ENCODE results near the gene PRRG3. TPM values are rescaled to one million over a fixed set of nuclear protein-coding genes. Genes with fewer than 3 reads are reported as not detected.
"Not testable (repeated sequence)": the region's sequence is repeated elsewhere in the genome, so short reads cannot be mapped to it uniquely, and the experiment has no call there.

Gene PRRG3
- total RNA-seq, 1 donor from 2014 or later: 0.98 TPM

DNA sequence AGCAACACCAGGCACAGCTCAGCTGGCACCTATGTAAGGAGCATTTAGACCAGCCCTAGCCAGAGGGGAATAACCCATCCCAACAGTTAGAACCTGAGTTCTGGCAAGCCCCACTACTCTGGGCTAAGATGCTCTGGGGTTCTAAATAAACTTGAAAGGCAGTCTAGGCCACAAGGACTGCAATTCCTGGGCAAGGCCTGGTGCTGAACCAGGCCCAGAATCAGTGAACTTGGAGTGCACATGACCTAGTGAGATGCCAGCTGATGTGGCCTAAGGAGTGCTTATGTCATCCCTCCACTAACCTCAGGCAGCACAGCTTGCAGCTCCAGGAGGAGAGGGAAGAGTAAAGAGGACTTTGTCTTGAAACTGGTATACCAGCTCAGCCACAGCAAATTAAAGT is 7.6 kb upstream of the PRRG3 start:
- TF ChIP-seq POLR2AphosphoS5 (IDR thresholded peaks at IDR 0.05; ENCODE audit: insufficient read depth in 1 of 2, low read depth in 1 of 2) (no peak), CTCF (IDR thresholded peaks at IDR 0.05) (no peak), POLR2A (IDR thresholded peaks at IDR 0.05) (no peak)
- H3K27ac ChIP-seq: no peak overlapping the region
- no peaks in the 10 kb centered on the region for H3K36me3 ChIP-seq
- H3K27me3 ChIP-seq: no peaks in the 10 kb centered on the region
- no peaks in the 10 kb centered on the region for H3K9me3 ChIP-seq
- intact Hi-C loops (cut with DNase I): no loop called here
- H3K4me1 ChIP-seq: no peaks in the 10 kb centered on the region
- H3K4me3 ChIP-seq: no peak overlapping the region
- DNase-seq (ENCODE audit: extremely low spot score in 2 of 2): no peak

DNA sequence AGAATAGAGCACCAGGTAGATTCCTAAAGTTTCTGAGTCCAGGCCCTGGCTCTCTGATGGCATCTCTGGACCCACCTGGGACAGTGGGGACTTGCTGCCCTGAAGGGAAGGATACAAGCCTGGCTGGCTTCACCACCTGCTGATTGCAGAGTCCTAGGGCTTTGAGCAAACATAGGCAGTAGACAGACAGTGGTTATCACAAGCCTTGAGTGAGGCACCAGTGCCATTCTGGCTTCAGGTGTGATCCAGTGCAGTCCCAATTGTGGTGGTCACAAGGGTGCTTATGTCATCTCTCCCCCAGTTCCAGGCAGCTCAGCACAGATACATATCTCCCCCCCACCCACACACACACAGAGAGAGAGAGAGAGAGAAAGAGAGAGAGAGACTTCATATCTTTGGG is 6.6 kb upstream of the PRRG3 start:
- Histone ChIP-seq H3K4me3 (no peak overlapping the region), H3K27me3 (no peaks in the 10 kb centered on the region), H3K36me3 (no peaks in the 10 kb centered on the region), H3K4me1 (no peaks in the 10 kb centered on the region), H3K9me3 (no peaks in the 10 kb centered on the region), H3K27ac (no peak overlapping the region)
- DNase-seq (ENCODE audit: extremely low spot score in 2 of 2): no peak
- intact Hi-C loops (cut with DNase I): no loop called here
- TF ChIP-seq CTCF (IDR thresholded peaks at IDR 0.05): no peak

GRCh38 chrX:151692825-151693224 is 2.4 kb upstream of the PRRG3 start:
- Histone ChIP-seq H3K27me3 (no peaks in the 10 kb centered on the region), H3K27ac (no peak overlapping the region), H3K4me3 (no peak overlapping the region), H3K9me3 (no peaks in the 10 kb centered on the region), H3K36me3 (no peaks in the 10 kb centered on the region), H3K4me1 (peaks cover 11% of the 10 kb centered on the region)
- TF ChIP-seq POLR2AphosphoS5 (IDR thresholded peaks at IDR 0.05; ENCODE audit: insufficient read depth in 1 of 2, low read depth in 1 of 2) (no peak), POLR2A (IDR thresholded peaks at IDR 0.05) (no peak), CTCF (IDR thresholded peaks at IDR 0.05) (no peak)
- DNase-seq (ENCODE audit: extremely low spot score in 2 of 2): no peak
- intact Hi-C loops (cut with DNase I): no loop called here

- TF ChIP-seq CTCF (IDR thresholded peaks at IDR 0.05) (no peak), POLR2A (IDR thresholded peaks at IDR 0.05) (no peak), POLR2AphosphoS5 (IDR thresholded peaks at IDR 0.05; ENCODE audit: insufficient read depth in 1 of 2, low read depth in 1 of 2) (no peak)
These were observed 1.1 kb upstream of the PRRG3 start for GRCh38 chrX:151694121-151694520.

DNA sequence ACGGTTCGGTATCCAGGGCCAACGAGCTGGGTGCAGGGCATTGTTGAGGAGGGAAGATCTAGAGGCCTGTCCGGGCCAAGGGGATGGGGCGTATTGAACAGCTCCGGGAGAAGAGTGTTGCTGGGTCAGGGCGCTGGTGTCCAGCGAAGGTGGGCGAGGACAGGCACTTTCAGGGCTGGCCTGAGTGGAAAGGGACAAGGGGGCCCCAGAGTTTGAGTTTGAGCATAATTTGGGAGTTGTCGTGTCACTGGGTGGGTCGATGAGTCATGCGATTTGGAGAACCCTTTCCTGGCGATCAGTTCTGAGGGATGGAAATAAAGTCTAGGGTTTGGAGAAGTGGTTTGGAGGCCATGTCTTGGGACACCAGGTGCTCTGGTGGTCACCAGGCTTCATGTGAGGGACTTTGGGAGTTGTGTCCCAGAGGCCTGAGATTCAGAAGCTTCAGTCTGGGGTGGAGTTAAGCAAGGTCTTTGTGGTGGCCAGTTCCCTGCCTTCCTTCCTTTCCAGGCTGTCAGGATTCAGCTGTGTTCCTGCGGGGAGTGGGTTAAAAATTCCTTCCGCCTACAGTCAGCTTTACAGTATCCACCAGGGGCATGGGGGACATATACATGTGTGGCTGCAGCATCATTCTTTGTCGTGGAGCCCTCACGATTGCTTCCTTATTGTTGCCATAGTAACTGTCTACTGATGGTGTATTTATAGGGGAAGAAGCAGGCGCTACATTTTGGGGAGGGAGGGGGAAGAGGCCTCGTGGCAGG is 504 bp downstream of the PRRG3 start:
- Histone ChIP-seq H3K4me3 (peak overlapping the region; percentile 29 to 39), H3K4me1 (peaks cover 11% of the 10 kb centered on the region), H3K36me3 (no peaks in the 10 kb centered on the region), H3K27me3 (no peaks in the 10 kb centered on the region), H3K27ac (peak overlapping the region; percentile 61), H3K9me3 (no peaks in the 10 kb centered on the region)
- intact Hi-C loops (cut with DNase I): no loop called here
- TF ChIP-seq CTCF (IDR thresholded peaks at IDR 0.05): no peak
- TF ChIP-seq POLR2AphosphoS5 (IDR thresholded peaks at IDR 0.05; ENCODE audit: insufficient read depth in 1 of 2, low read depth in 1 of 2): peak in 1 of 2 donors; percentile 16
- TF ChIP-seq POLR2A (IDR thresholded peaks at IDR 0.05): no peak
- no peak for DNase-seq (ENCODE audit: extremely low spot score in 2 of 2)

More at GRCh38 chrX:151694121-151694520, 1.1 kb upstream of the PRRG3 start:
- no peaks in the 10 kb centered on the region for H3K36me3 ChIP-seq
- peaks cover 11% of the 10 kb centered on the region for H3K4me1 ChIP-seq
- no peaks in the 10 kb centered on the region for H3K27me3 ChIP-seq
- no peak overlapping the region for H3K27ac ChIP-seq
- H3K9me3 ChIP-seq: no peaks in the 10 kb centered on the region
- H3K4me3 ChIP-seq: no peak overlapping the region
- intact Hi-C loops (cut with DNase I): no loop called here
- no peak for DNase-seq (ENCODE audit: extremely low spot score in 2 of 2)

- DNase-seq (ENCODE audit: extremely low spot score in 2 of 2); H3K9me3 ChIP-seq; H3K4me3 ChIP-seq; H3K27ac ChIP-seq; H3K27me3 ChIP-seq; H3K36me3 ChIP-seq; intact Hi-C loops (cut with DNase I): not testable (repeated sequence)
- peaks cover 11% of the 10 kb centered on the region for H3K4me1 ChIP-seq
These were observed 1.8 kb downstream of the PRRG3 start for GRCh38 chrX:151697082-151697481.
